Effector memory CD4-positive, alpha-beta T cell (primary cell): ENCODE data around the gene ACHE.
"Not testable (repeated sequence)": the region's sequence is repeated elsewhere in the genome, so short reads cannot be mapped to it uniquely, and the experiment has no call there.

ENCODE experiments used
- DNase-seq, 3 donors: peaks; one replicate each; pipeline ENCODE4 v3.0.0-alpha.2; 2020
- H3K27ac ChIP-seq: 2 replicates; pipeline ENCODE4 v1.7.0; 2013; ENCODE audit warnings: mild to moderate bottlenecking, low read length, moderate library complexity; ENCODE audit not compliant: insufficient read depth, poor library complexity, severe bottlenecking
- H3K27me3 ChIP-seq: replicated peaks from 2 replicates; pipeline ENCODE4 v1.7.0; 2013; ENCODE audit warnings: mild to moderate bottlenecking, low read length; ENCODE audit not compliant: insufficient read depth, control insufficient read depth, poor library complexity, severe bottlenecking
- H3K36me3 ChIP-seq: 2 replicates; pipeline ENCODE4 v1.7.0; 2013; ENCODE audit warnings: mild to moderate bottlenecking, low read length, moderate library complexity; ENCODE audit not compliant: control insufficient read depth, insufficient read depth
- H3K4me1 ChIP-seq: 2 replicates; pipeline ENCODE4 v1.7.0; 2013; ENCODE audit warnings: low read length, mild to moderate bottlenecking; ENCODE audit not compliant: control insufficient read depth, insufficient read depth, poor library complexity, severe bottlenecking
- H3K4me3 ChIP-seq: 2 replicates; pipeline ENCODE4 v1.7.0; 2013; ENCODE audit warnings: low read length, low read depth, mild to moderate bottlenecking; ENCODE audit not compliant: insufficient read depth, poor library complexity, severe bottlenecking
- H3K9me3 ChIP-seq: 2 replicates; pipeline ENCODE4 v1.7.0; 2013; ENCODE audit warnings: mild to moderate bottlenecking, low read length, moderate library complexity; ENCODE audit not compliant: control insufficient read depth
- total RNA-seq, 3 donors: gene quantifications; one replicate each; lab custom pipeline; 2026; lab: John Stamatoyannopoulos, UW

ACHE gene
- 0.69 to 1.8 (median 0.77) reads per million in 3 donors for total RNA-seq

DNA sequence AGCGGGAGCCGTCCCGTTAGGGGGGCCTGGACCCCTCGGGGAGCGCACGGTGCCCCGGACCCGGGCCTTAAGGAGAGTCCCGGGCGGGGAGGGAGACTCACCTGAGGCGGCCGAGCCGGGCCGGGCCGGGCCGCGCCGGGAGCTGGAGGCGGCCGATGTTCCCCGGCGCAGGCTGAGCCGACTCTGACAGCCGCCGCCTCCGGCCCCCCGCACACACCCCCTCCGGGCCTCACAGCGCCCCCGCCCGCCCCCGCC lies at the start of gene ACHE:
Gene ACHE, minus strand, starts transcription at position 188 of the 255 bp plus-strand sequence. CDS start 1,656 bp downstream, outside the sequence.
- H3K4me3 ChIP-seq = peak within 1 kb of the TSS; percentile 71
- DNase-seq = no peak
- no peaks in the 10 kb centered on the region for H3K36me3 ChIP-seq
- no peaks in the 10 kb centered on the region for H3K9me3 ChIP-seq
- no peak within 1 kb of the TSS for H3K27ac ChIP-seq
- H3K4me1 ChIP-seq = peaks cover 28% of the 10 kb centered on the region
- peaks cover 39% of the 10 kb centered on the region for H3K27me3 ChIP-seq

DNA sequence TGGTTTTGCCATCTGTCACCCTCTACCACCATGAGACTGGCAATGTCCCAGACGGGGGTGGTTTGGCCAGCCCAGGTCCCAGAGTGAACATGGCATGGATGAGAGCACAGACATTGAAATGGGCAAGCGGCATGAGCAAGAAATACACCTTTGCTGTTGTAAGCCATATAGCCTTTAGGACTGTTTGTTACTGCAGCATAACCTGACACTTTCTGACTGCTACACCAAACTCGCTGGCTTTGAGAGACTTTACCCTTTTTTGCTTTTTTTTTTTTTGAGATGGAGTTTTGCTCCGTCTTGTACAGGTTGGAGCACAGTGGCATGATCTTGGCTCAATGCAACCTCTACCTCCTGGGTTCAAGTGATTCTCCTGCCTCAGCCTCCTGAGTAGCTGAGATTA lies 48.5 kb upstream of the ACHE start:
- no peak overlapping the region for H3K27ac ChIP-seq
- H3K4me3 ChIP-seq = no peak overlapping the region
- DNase-seq = no peak
- no peaks in the 10 kb centered on the region for H3K4me1 ChIP-seq
- no peaks in the 10 kb centered on the region for H3K36me3 ChIP-seq
- no peaks in the 10 kb centered on the region for H3K27me3 ChIP-seq
- no peaks in the 10 kb centered on the region for H3K9me3 ChIP-seq

DNA sequence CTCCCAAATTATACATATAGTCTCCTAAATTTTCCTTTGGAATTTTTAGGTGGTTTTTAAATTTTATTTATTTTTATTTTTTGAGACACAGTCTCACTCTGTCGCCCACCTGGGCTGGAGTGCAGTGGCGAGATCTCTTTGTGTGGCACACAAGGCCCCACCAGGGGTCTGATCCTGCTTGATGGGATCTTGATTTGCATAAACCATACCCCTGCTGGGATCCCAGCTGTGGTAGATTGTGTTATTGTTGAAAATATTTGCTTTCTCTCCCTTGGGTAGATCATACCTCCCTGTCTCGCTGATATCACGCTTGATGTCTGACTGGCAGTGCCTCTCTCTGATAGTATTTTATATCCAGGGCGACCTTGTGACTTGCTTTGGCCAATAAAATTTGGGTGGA lies 48.0 kb upstream of the ACHE start:
- Histone ChIP-seq H3K27me3 (no peaks in the 10 kb centered on the region), H3K4me1 (no peaks in the 10 kb centered on the region), H3K4me3 (no peak overlapping the region), H3K27ac (no peak overlapping the region), H3K36me3 (no peaks in the 10 kb centered on the region), H3K9me3 (no peaks in the 10 kb centered on the region)
- no peak for DNase-seq

DNA sequence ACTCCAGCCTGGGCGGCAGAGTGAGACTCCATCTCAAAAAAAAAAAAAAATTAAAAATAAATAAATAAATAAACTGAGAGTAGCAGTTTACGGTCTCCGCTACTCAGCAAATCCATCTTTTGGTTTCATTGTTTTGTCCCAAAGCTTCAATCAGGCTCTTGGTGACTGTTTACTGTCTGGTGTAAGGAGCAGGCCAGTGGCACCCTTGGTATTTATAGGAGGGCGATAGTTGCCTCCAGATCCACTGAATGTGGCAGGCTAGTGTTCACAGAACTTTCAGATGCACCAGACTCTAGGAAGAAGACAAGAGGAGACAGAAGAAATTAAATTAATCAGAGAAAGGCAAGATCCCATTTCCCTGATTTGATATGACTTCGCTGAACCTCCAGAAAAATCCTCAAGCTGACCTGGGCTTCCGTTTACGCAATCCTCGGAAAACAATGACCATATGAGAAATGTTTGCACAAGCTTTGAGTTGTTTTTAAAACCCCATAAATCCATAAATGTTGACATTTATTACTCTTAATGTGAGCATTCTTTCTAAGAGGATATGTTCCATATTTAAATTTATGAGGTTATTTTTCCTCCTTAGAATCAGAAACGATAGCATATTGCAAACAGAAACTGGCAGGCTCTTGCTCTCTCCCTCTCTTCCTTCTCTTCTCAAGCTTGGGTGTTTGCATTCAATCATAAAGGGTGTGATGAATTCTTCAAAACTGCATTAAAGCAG lies 46.5 kb upstream of the ACHE start:
- no peak overlapping the region for H3K4me3 ChIP-seq
- H3K4me1 ChIP-seq = no peaks in the 10 kb centered on the region
- no peaks in the 10 kb centered on the region for H3K27me3 ChIP-seq
- H3K27ac ChIP-seq = no peak overlapping the region
- H3K36me3 ChIP-seq = no peaks in the 10 kb centered on the region
- no peak for DNase-seq
- H3K9me3 ChIP-seq = no peaks in the 10 kb centered on the region

DNA sequence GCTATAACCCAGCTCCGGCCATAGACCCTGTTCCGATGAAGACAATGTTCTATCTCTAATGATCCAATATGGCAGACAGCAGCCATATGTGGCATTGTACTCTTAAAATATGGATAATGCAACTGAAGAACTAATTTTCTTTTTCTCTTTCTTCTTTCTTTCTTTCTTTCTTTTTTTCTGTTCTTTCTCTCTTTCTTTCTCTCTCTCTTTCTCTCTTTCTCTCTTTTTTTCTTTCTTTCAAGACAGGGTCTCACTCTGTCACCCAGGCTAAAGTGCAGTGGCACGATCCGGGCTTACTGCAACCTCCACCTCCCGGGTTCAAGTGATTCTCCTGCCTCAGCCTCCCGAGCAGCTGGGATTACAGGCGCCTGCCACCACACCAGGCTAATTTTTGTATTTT lies 40.5 kb upstream of the ACHE start:
- H3K9me3 ChIP-seq, DNase-seq, H3K36me3 ChIP-seq, H3K27ac ChIP-seq, H3K27me3 ChIP-seq, H3K4me3 ChIP-seq, H3K4me1 ChIP-seq: not testable (repeated sequence)

DNA sequence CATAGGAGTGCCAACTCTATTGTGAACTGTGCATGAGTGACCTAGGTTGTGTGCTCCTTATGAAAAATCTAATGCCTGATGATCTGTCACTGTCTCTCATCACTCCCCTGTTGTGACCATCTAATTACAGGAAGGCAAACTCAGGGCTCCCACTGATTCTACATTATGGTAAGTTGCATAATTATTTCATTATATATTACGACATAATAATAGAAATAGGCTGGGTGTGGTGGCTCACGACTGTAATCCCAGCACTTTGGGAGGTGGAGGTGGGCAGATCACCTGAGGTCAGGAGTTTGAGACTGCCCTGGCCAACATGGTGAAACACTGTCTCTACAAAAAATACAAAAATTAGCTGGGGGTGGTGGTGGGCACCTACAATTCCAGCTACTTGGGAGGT lies 39.7 kb upstream of the ACHE start:
- H3K4me3 ChIP-seq, DNase-seq, H3K9me3 ChIP-seq, H3K4me1 ChIP-seq, H3K36me3 ChIP-seq, H3K27me3 ChIP-seq, H3K27ac ChIP-seq: not testable (repeated sequence)

DNA sequence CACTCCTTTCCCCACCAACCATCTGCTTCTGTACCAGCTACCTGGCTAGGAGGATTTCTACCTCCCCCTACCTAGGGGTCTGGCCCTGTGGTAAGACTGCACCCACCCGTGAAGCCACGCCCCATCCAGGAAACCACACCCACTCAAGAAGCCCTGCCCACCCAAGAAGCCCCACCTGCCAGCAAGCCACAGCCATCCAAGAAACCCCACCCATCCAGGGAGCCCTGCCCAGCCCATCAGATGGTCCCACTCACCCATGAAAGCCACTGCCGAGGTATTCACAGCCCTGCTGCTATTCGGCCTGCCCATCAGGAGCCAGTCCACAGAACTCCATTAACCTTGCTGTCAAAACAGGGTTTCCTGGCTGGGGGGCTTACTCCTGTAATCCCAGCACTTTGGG lies 38.0 kb upstream of the ACHE start:
- H3K4me1 ChIP-seq = no peaks in the 10 kb centered on the region
- no peaks in the 10 kb centered on the region for H3K27me3 ChIP-seq
- no peak for DNase-seq
- no peak overlapping the region for H3K4me3 ChIP-seq
- H3K9me3 ChIP-seq = no peaks in the 10 kb centered on the region
- no peaks in the 10 kb centered on the region for H3K36me3 ChIP-seq
- H3K27ac ChIP-seq = no peak overlapping the region

DNA sequence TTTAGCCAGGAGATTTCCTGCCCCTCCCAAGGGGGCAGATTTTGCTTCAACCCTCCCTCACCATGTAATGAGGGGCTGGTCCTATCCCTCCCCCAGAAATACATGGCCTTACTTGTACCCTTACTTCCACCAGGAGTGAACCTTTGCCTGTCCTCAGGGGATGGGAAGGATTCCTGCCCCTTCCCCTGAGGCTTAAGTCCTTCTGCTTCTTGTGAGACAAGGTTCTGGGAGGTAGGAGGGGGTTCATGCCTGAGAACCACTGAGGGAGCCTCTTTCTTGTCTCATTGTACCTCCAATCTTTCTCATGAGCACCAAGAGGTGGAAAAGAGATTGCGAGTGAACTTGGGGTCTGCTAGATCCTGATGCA lies 34.1 kb upstream of the ACHE start:
- DNase-seq = no peak
- Histone ChIP-seq H3K4me3 (no peak overlapping the region), H3K27me3 (no peaks in the 10 kb centered on the region), H3K36me3 (no peaks in the 10 kb centered on the region), H3K4me1 (no peaks in the 10 kb centered on the region), H3K9me3 (no peaks in the 10 kb centered on the region), H3K27ac (no peak overlapping the region)

DNA sequence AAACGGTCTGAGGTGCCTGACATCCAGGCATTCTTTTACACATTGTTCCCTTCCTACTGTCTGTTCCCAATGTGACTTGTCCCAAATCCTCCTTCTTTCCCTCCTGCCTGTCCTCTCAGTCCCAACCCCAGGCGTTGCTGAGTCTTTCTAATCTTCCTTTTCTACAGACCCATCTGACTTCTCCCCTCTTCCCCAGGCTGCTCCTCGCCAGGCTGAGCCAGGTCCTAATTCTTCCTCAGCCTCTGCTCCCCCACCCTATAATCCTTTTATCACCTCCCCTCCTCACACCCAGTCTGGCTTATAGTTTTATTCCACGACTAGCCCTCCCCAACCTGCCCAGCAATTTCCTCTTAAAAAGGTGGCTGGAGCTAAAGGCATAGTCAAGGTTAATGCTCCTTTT lies 27.9 kb upstream of the ACHE start:
- not testable (repeated sequence) for H3K27me3 ChIP-seq, H3K36me3 ChIP-seq, H3K27ac ChIP-seq, H3K4me3 ChIP-seq, H3K4me1 ChIP-seq, H3K9me3 ChIP-seq, DNase-seq

DNA sequence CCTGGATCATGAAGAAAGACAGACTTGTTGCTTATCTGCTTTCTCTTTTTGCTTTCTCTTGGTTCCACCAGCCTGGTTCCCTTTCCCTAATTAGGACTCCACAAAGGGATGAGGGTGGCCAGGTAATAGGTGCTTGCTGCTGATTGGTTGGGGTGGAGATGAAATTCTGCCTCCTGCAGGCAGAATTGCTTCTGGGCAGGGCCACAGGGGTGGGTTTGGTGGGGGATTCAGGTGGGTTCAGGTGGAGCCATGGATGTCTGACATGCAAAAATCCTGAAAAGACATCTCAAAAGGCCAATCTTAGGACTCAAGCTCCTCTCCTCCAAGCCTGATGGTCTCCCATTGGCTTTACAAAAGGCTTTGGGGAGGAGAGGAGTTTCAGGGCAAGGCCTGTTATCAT lies 25.4 kb upstream of the ACHE start:
- Histone ChIP-seq H3K27ac (no peak overlapping the region), H3K4me1 (no peaks in the 10 kb centered on the region), H3K9me3 (no peaks in the 10 kb centered on the region), H3K27me3 (no peaks in the 10 kb centered on the region), H3K36me3 (no peaks in the 10 kb centered on the region), H3K4me3 (no peak overlapping the region)
- DNase-seq = no peak
